ACC112 (cell line): Measurements from ENCODE around the gene NINL.
"Not testable (repeated sequence)": the region's sequence is repeated elsewhere in the genome, so short reads cannot be mapped to it uniquely, and the experiment has no call there.

Experiments used
- H2AFZ ChIP-seq: fragments of 200-600 bp; sonication (generic); one replicate; pipeline ENCODE4 v1.6.0; 2017; ENCODE audit warnings: antibody characterized with exemption, low read length; ENCODE audit not compliant: unreplicated experiment
- H3K27ac ChIP-seq: fragments of 200-600 bp; sonication (generic); 2 replicates; pipeline ENCODE4 v1.5.1; 2014; ENCODE audit warnings: low read depth, mild to moderate bottlenecking, antibody characterized with exemption, low read length, moderate library complexity
- H3K27me3 ChIP-seq: fragments of 200-600 bp; sonication (generic); 2 replicates; pipeline ENCODE4 v1.6.1; 2014; ENCODE audit warnings: mild to moderate bottlenecking, antibody characterized with exemption, low read length, moderate library complexity, mixed read lengths; ENCODE audit not compliant: insufficient read depth
- H3K36me3 ChIP-seq: fragments of 200-600 bp; sonication (generic); 2 replicates; pipeline ENCODE4 v1.6.1; 2016; ENCODE audit warnings: mild to moderate bottlenecking, antibody characterized with exemption, low read length, moderate library complexity, mixed read lengths; ENCODE audit not compliant: insufficient read depth
- H3K4me1 ChIP-seq: fragments of 200-600 bp; sonication (generic); one replicate; pipeline ENCODE4 v1.6.1; 2016; ENCODE audit warnings: low read length, mixed read lengths; ENCODE audit not compliant: insufficient read depth, unreplicated experiment, control insufficient read depth
- H3K4me3 ChIP-seq: fragments of 200-600 bp; sonication (generic); 2 replicates; pipeline ENCODE4 v1.5.1; 2014; ENCODE audit warnings: mild to moderate bottlenecking, low read depth, low read length
- H3K79me2 ChIP-seq: fragments of 200-600 bp; sonication (generic); one replicate; pipeline ENCODE4 v1.6.0; 2016; ENCODE audit warnings: low read length; ENCODE audit not compliant: control insufficient read depth, unreplicated experiment, insufficient read depth

NINL gene

GRCh38 chr20:25512709-25513108, 72.6 kb downstream of the NINL start:
- no peaks in the 10 kb centered on the region for H3K79me2 ChIP-seq
- no peaks in the 10 kb centered on the region for H3K27me3 ChIP-seq
- no peak overlapping the region for H2AFZ ChIP-seq
- no peak overlapping the region for H3K4me3 ChIP-seq
- no peak overlapping the region for H3K27ac ChIP-seq
- H3K36me3 ChIP-seq, result peaks cover 30% of the 10 kb centered on the region
- peaks cover 12% of the 10 kb centered on the region for H3K4me1 ChIP-seq

GRCh38 chr20:25511183-25511582, 74.1 kb downstream of the NINL start:
- Histone ChIP-seq H3K4me1 (peaks cover 17% of the 10 kb centered on the region), H3K27ac (no peak overlapping the region), H3K36me3 (peaks cover 24% of the 10 kb centered on the region)

GRCh38 chr20:25510721-25511120, 74.6 kb downstream of the NINL start:
- Histone ChIP-seq H3K36me3 (peaks cover 22% of the 10 kb centered on the region), H3K4me1 (peaks cover 17% of the 10 kb centered on the region), H2AFZ (no peak overlapping the region), H3K79me2 (no peaks in the 10 kb centered on the region), H3K27me3 (no peaks in the 10 kb centered on the region), H3K4me3 (no peak overlapping the region), H3K27ac (no peak overlapping the region)

More at GRCh38 chr20:25511183-25511582, 74.1 kb downstream of the NINL start:
- Histone ChIP-seq H2AFZ (no peak overlapping the region), H3K4me3 (no peak overlapping the region), H3K79me2 (no peaks in the 10 kb centered on the region), H3K27me3 (no peaks in the 10 kb centered on the region)

GRCh38 chr20:25510202-25510601, 75.1 kb downstream of the NINL start:
- Histone ChIP-seq H3K27me3 (no peaks in the 10 kb centered on the region), H3K27ac (no peak overlapping the region), H3K79me2 (no peaks in the 10 kb centered on the region), H2AFZ (no peak overlapping the region), H3K4me1 (peaks cover 17% of the 10 kb centered on the region), H3K36me3 (peaks cover 18% of the 10 kb centered on the region), H3K4me3 (no peak overlapping the region)

- peaks cover 8% of the 10 kb centered on the region for H3K36me3 ChIP-seq
- H3K27me3 ChIP-seq, result no peaks in the 10 kb centered on the region
- H3K4me3 ChIP-seq, result no peak overlapping the region
- H2AFZ ChIP-seq, result no peak overlapping the region
- H3K4me1 ChIP-seq, result peaks cover 17% of the 10 kb centered on the region
- H3K27ac ChIP-seq, result peak overlapping the region; percentile 59; the same call in 1 of the 2 replicates
- H3K79me2 ChIP-seq, result no peaks in the 10 kb centered on the region
These were observed 76.2 kb downstream of the NINL start for GRCh38 chr20:25509084-25509483.

- no peak overlapping the region for H3K4me3 ChIP-seq
- peaks cover 3% of the 10 kb centered on the region; the same call in 1 of the 2 replicates for H3K36me3 ChIP-seq
- H3K27ac ChIP-seq, result peak overlapping the region; percentile 59
- no peaks in the 10 kb centered on the region for H3K27me3 ChIP-seq
- H3K4me1 ChIP-seq, result peaks cover 17% of the 10 kb centered on the region
- no peaks in the 10 kb centered on the region for H3K79me2 ChIP-seq
- H2AFZ ChIP-seq, result no peak overlapping the region
These were observed 77.1 kb downstream of the NINL start for GRCh38 chr20:25508083-25508770.

GRCh38 chr20:25507385-25508082, 77.8 kb downstream of the NINL start:
- no peaks in the 10 kb centered on the region for H3K27me3 ChIP-seq
- no peaks in the 10 kb centered on the region for H3K79me2 ChIP-seq
- peaks cover 3% of the 10 kb centered on the region; the same call in 1 of the 2 replicates for H3K36me3 ChIP-seq
- H2AFZ ChIP-seq, result no peak overlapping the region
- H3K27ac ChIP-seq, result peak overlapping the region; percentile 59
- peaks cover 17% of the 10 kb centered on the region for H3K4me1 ChIP-seq
- no peak overlapping the region for H3K4me3 ChIP-seq

GRCh38 chr20:25504366-25505135, 80.8 kb downstream of the NINL start:
- H3K79me2 ChIP-seq, result no peaks in the 10 kb centered on the region
- H3K27me3 ChIP-seq, result no peaks in the 10 kb centered on the region
- H3K4me1 ChIP-seq, result peaks cover 17% of the 10 kb centered on the region
- H3K36me3 ChIP-seq, result no peaks in the 10 kb centered on the region
- H3K27ac ChIP-seq, result no peak overlapping the region
- no peak overlapping the region for H3K4me3 ChIP-seq
- no peak overlapping the region for H2AFZ ChIP-seq

- Histone ChIP-seq H3K36me3 (no peaks in the 10 kb centered on the region), H3K4me1 (peaks cover 16% of the 10 kb centered on the region), H3K4me3 (no peak overlapping the region), H2AFZ (no peak overlapping the region), H3K79me2 (no peaks in the 10 kb centered on the region), H3K27me3 (no peaks in the 10 kb centered on the region), H3K27ac (no peak overlapping the region)
These were observed 81.4 kb downstream of the NINL start for GRCh38 chr20:25503936-25504335.

- not testable (repeated sequence) for H3K4me3 ChIP-seq, H3K27ac ChIP-seq, H3K79me2 ChIP-seq, H2AFZ ChIP-seq, H3K36me3 ChIP-seq, H3K4me1 ChIP-seq, H3K27me3 ChIP-seq
These were observed 82.2 kb downstream of the NINL start for GRCh38 chr20:25503051-25503639.
